Measurements from ENCODE around the gene WDR45.

- TF ChIP-seq CTCF (conservative IDR thresholded peaks at IDR 0.05; ENCODE audit: low read depth, low read length) = no peak
- no peak for TF ChIP-seq MXI1 (IDR thresholded peaks at IDR 0.05; ENCODE audit: borderline replicate concordance, low read depth, low read length)
- TF ChIP-seq SMC3 (IDR thresholded peaks at IDR 0.05; ENCODE audit: low read depth, low read length) = no peak
- TF ChIP-seq RAD21 (IDR thresholded peaks at IDR 0.05; ENCODE audit: low read length) = no peak
- no peak for TF ChIP-seq USF2 (IDR thresholded peaks at IDR 0.05; ENCODE audit: low read depth, low read length)
- no peak for TF ChIP-seq RFX5 (IDR thresholded peaks at IDR 0.05; ENCODE audit: low read depth, low read length)
- no peak for TF ChIP-seq POLR2A (IDR thresholded peaks at IDR 0.05; ENCODE audit: low read depth, low read length)
- TF ChIP-seq BHLHE40 (IDR thresholded peaks at IDR 0.05; ENCODE audit: low read depth, low read length) = no peak
- TF ChIP-seq CEBPB (IDR thresholded peaks at IDR 0.05; ENCODE audit: low read depth, low read length) = no peak
- no peak for TF ChIP-seq RCOR1 (IDR thresholded peaks at IDR 0.05; ENCODE audit: insufficient replicate concordance, low read length)
- no peak for TF ChIP-seq FOS (IDR thresholded peaks at IDR 0.05; ENCODE audit: low read depth, low read length)
These were observed 37.0 kb downstream of the WDR45 start for GRCh38 chrX:49042581-49043219.

Measured in IMR-90 (cell line).